Brain pericyte (primary cell): Measurements from ENCODE around the gene KCNMA1.

ENCODE experiments used
- DNase-seq: peaks from one replicate; pipeline ENCODE4 v3.0.0-alpha.2; 2012; ENCODE audit warnings: low read depth, low spot score

Gene KCNMA1

DNA sequence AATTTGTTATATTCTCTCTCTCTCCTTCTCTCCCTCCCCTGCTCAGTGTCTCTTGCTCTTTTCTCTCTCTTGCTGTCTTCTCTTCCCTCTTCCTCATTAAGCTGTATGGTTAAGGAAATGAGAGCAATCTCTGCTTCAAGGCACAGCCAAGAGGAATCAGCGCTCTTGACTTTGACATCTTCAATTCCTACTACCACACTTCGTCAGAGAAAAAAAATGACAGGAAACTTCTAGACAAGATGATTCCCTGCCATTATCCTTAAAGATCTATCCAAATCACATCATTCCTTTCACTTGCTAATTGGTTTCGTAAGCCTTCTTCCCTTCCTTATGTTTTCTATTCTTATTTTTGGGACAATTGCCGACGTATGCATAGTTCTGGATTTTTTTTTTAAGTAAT lies 425.0 kb downstream of the KCNMA1 start:
- no peak for DNase-seq

GRCh38 chr10:77210645-77211044 lies 427.0 kb downstream of the KCNMA1 start:
- DNase-seq = no peak

DNA sequence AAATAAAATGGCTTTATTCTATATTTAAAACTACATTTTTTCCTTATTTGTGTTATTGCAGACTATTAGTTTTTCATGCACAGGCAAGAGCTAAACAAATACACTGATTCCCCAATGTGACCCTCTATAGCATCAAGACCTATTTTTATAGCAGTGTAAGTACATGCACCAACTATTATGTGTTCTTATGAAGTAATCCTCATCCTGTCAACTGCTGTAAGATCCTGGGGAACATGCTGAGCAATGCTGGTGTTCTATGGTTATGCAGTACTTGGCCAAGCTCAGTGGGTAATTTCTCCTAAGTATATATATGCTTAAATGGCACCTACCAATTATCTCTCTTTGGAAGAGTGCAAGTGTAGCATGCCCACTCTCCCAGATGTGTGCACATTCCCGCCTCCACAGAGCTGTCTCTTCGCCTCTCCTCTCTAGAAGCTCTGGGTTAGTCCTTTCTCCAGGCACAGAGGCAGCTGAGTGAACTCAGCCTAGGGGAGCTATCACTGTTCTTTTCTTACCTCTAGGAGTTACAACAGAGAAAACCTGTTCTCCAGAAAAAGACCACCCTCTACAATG lies 428.8 kb downstream of the KCNMA1 start:
- DNase-seq = no peak

DNA sequence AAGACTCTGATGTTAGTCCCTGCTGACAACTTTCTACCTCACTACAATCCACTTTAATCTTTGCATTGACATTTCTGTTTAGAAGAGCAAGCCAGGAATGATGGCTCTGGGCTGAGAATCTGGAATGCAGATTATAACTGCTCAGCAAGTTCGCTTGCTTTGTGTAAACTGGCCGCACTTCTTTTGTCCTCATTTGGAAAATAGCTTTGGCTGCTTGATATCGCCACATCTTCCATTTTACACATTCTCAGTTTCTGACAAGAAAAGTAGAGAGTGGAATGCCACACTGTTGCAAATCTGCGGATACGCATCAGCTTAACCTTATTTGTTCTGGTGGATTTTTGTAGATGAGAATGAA lies 429.8 kb downstream of the KCNMA1 start:
- DNase-seq = no peak

DNA sequence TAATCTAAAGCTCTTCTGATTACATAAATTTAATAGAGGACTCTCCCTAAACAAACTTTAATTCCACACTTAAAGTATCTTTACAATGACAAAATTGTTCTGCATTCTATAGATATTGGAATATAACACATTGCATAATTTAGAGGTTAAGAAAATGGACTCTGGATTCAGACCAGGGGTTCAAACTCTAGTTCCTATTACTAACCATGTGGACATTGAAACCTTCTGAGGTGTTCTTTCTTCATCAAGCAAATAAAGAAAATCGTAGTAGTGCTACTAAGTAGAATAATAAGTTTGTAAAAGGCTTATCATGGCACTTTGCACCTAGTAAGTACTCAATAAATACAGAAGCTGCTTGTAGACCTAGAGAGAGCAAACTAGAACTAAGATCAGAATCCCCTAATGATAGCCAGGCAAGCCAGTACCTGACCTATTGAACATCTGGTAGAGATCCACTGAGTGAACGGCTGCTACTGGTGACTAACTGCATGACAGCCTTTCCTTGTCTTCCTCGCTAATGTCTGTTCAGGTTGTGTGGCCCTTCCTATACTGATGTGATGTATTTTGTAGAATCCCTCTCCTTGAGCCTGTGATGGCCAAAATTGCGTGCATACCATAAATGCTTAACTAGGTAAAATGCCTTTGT lies 430.3 kb downstream of the KCNMA1 start:
- no peak for DNase-seq

DNA sequence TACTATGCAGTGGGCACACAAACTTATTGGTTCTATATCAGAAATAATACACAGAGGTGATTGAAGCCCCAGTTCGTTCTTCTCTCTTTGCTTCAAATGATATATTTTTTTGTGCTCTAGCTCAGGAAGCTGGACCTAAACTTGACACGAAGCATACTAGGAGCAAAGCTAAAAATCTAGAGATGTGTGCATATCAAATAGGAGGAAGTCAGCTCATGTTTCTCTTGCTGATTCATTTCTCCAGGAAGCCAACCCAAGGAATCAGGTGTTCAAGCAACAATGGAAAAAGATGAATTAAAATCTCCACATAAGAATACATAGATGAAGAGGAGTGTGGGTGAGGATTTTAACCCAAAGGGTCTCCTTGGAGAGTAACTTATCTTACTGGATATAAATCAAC lies 432.5 kb downstream of the KCNMA1 start:
- DNase-seq = no peak

GRCh38 chr10:77204171-77204570 lies 433.4 kb downstream of the KCNMA1 start:
- no peak for DNase-seq

DNA sequence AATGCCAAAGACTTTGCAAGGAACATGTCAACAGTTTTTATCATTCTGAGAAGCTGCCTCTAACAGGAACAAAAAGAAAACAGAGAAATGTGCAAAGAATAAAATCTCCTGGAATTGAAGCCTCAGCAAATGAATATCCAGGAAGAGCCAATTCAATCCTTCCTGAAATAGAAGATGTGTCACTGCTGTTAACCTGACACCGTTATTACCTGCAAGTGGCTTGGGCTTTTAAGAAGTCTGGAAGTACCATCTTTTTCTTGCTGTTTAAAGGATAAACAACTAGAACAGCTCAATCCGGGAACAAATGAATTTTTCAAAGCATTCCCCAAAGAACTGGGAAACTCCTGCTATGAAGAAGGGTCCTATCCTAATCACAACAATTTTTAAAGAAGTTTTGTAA lies 434.8 kb downstream of the KCNMA1 start:
- DNase-seq = no peak

GRCh38 chr10:77201135-77202106 lies 436.2 kb downstream of the KCNMA1 start:
- DNase-seq = no peak

DNA sequence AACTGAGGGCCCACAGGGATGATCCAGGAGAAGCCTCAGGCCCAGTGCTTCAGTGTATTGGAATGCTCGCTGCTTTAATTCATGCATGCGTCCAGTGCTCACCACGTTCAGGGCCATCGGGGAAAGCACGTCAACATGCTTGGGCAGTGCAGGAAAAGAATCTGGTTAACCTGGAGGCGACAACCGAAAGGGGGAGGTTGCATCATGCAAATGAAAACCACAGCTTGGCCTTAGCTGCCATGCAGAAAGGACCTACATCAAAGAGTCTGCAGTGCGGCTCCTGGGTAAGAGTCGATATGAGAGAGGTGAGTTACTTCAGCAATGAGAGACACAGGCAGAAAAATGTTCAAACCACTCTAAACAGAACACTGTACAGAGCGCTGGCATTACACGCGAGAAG lies 440.1 kb downstream of the KCNMA1 start:
- DNase-seq = no peak

DNA sequence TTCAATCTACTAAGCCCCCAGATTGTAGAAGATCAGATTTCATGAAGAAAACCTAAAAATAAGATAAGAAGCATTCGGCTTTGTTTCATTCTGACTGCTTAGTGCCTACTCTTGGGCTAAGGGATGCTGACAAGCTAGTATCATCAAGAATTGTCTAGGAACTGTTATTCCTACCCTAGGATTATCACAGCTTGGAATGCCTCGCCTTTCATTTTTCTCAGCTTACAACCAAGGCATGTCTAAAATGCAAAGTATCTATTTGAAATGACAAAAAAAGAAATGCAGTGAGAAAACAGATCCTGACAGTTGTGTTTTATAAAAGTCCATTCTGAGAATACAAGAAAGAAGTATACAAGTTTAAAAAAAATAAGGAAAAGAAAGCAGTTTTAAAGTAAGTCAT lies 441.0 kb downstream of the KCNMA1 start:
- no peak for DNase-seq

GRCh38 chr10:77195101-77195500 lies 442.5 kb downstream of the KCNMA1 start:
- DNase-seq = no peak

GRCh38 chr10:77193001-77193400 lies 444.6 kb downstream of the KCNMA1 start:
- DNase-seq = no peak

GRCh38 chr10:77192402-77192801 lies 445.2 kb downstream of the KCNMA1 start:
- DNase-seq = no peak

DNA sequence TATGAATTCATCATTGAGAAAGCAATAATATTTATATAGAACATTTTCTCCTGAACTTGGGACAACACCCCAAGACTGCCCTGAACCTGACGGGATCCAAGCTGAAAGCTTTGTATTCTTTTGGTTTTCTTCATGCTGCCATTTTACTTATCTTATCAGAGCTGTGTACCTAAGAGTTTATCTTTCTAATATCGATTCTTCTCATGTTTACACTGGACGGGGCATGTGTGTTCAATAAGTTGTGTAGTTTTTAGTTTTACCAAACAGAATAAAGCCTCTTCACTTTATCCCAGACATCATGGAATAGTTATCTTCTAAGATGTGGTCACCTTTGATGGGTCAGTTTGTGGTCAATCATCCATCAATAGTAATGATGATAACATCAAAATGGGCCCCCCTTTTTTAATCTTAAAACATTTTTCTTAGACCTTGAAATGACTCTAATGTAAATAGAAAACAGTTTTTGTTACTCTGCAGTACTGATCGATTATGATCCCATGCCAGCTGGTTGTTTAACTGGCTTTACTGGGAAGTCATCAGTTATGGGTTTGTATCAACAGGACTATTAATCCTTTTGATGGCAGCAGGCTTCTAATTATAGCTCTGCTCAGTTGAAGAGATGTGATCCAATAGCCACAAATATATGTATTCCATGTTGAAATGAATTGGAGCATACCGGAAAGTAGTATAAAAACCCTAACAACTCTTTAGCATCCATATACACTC lies 446.1 kb downstream of the KCNMA1 start:
- no peak for DNase-seq

DNA sequence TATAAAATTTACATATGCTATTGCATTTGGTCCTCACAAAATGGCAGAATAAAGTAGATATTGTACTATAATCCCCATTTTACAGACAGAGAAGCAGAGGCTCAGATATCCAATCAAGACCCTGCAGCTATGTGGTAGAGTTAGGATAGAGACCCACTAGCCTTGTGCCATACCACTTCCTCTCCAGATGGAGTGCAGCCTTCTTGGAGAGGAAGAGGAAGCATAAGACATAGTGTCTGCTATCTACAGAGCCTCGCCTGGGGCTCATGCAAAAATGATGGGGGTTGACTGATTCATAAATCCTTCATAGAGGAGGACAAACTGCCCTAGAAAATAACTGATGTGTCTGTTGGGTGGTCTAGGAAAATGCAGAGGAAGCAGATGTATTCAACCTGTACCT lies 447.3 kb downstream of the KCNMA1 start:
- DNase-seq = no peak

DNA sequence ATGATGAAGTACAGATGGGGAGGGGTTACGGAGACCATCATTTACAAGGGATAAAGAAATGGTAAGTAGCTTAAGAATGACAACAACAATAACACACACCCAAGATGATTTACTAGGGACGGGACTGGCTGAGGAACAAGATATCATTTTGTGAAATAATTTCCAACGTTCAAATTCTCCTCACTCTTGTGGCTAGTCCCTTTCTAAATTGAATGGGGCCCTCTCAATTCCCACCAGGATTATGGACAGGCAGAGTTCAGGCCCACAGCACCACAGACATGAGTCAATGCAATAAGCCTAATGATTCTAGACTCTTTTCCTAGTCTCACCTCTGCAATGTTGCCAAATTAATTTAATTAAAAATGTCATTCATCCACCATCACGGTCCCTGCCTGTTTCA lies 448.1 kb downstream of the KCNMA1 start:
- DNase-seq = no peak

DNA sequence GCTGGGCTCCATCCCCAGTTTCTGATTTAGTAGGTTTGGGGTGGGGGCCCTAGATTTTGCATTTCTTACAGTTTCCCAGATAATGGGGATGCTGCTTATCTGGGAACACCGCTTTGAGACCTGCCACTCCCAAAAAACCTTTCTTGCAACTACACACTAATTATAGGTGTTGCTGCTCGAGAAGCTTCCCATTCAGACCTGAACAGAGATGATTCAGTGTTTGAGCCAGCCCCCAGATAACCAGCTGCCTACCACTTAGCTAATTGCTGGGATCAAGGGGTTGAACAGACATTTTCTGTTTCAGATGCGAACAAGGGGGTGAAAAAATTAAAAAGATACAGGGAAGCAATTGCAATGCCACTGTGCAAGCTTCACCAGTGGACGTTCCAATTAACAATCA lies 448.5 kb downstream of the KCNMA1 start:
- no peak for DNase-seq

DNA sequence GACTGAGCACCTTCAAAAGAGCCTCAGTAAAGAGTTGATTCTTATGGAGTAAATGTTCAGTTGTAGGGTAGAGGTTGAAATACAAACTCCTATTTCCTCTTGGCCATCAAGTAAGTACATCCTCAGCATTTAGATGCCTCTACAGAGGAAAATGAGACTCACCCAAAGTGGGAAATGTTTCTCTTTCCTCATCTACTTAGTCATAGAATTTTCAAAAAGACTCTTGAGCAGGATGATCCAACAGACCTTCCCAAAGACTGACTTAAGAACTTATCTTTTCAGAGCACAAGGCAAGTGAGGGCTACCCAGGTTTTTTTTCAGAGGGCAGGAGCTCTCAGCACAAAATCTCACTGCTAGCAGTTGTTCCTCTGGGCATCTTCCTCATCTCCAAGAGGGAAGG lies 449.1 kb downstream of the KCNMA1 start:
- no peak for DNase-seq

DNA sequence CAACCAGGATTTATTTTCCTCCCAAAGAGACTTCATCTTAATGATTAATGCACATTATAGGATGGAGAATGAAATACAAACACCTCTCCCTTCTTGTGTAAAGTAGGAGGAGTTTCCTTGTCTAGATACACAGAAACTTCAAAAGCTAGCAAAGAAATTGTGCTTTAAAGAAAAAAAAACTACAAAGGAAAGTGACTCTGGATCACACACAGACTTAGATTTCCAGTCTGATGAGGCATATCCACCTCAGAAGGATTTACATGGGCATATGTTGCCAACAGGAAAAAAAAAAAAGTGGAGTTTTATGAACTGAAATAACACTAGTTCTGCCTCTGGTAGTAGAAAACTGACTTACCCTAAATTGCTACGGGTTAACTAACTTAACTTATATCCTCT lies 449.6 kb downstream of the KCNMA1 start:
- no peak for DNase-seq

GRCh38 chr10:77187376-77187999 lies 450.1 kb downstream of the KCNMA1 start:
- DNase-seq = no peak

DNA sequence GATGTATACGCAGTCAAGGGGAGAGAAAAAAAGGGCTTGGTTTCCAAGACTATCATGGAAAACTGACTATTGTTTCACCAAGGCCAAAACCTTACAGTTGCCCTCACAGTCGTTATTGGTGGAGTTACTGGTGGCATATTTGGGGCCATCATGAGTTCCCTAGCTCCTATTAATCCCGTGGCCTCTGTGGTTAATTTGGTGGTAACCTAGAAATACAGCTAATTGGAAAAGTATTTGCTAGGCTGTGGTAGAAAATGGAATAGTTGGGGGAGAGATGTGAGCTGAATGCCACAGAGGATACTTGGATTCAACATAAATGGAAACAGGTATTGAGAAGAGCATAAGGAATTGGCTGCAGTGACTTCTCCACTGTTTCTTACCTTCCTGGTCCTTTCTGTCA lies 450.7 kb downstream of the KCNMA1 start:
- no peak for DNase-seq
